Measurements from ENCODE around the gene AIFM2.

Gene AIFM2

GRCh38 chr10:70131560-70131937 is 1.1 kb downstream of the AIFM2 start:
- DNase-seq (ENCODE audit: low read depth), result no peak
- no peak overlapping the region for H3K4me3 ChIP-seq (ENCODE audit: low read length)
- TF ChIP-seq, protein P1, sequence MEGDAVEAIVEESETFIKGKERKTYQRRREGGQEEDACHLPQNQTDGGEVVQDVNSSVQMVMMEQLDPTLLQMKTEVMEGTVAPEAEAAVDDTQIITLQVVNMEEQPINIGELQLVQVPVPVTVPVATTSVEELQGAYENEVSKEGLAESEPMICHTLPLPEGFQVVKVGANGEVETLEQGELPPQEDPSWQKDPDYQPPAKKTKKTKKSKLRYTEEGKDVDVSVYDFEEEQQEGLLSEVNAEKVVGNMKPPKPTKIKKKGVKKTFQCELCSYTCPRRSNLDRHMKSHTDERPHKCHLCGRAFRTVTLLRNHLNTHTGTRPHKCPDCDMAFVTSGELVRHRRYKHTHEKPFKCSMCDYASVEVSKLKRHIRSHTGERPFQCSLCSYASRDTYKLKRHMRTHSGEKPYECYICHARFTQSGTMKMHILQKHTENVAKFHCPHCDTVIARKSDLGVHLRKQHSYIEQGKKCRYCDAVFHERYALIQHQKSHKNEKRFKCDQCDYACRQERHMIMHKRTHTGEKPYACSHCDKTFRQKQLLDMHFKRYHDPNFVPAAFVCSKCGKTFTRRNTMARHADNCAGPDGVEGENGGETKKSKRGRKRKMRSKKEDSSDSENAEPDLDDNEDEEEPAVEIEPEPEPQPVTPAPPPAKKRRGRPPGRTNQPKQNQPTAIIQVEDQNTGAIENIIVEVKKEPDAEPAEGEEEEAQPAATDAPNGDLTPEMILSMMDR (IDR thresholded peaks at IDR 0.05; ENCODE audit: insufficient read depth, low read depth, low read length, missing control alignments), result no peak

DNA sequence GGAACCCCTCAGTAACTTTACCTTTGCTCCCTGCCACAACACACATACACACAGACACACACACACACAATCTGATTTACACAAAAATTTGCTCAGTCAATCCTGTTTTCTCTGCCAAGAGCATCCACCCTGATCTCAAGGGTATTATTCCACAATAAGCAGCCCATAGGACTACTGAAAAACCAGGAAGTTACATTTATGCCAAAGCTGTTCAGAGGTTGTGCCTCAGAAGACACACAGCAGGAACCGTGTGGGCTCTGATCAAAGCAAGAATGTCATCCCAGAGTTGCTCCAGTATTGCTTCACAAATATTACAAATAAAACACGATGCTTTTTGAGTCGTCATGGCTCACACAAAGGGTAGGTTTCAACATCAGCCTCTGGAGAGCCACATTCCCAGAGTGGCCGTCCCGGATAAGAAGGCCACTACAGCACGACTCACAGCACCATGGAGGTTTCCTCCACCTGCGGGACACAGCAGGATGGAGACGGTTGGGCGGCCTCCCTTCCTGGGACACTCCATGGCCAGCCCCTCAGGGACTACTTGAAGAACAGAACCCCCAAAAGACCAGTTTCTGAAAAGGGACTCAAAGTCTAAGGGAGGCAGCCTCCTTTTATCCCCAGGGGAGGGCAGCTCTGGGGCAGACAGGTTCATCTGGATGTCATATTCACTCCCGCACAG is 1.6 kb downstream of the AIFM2 start:
- DNase-seq (ENCODE audit: low read depth), result peak; percentile 66
- TF ChIP-seq, protein P1 (IDR thresholded peaks at IDR 0.05; ENCODE audit: insufficient read depth, low read depth, low read length, missing control alignments), result no peak
- H3K4me3 ChIP-seq (ENCODE audit: low read length), result no peak overlapping the region

DNA sequence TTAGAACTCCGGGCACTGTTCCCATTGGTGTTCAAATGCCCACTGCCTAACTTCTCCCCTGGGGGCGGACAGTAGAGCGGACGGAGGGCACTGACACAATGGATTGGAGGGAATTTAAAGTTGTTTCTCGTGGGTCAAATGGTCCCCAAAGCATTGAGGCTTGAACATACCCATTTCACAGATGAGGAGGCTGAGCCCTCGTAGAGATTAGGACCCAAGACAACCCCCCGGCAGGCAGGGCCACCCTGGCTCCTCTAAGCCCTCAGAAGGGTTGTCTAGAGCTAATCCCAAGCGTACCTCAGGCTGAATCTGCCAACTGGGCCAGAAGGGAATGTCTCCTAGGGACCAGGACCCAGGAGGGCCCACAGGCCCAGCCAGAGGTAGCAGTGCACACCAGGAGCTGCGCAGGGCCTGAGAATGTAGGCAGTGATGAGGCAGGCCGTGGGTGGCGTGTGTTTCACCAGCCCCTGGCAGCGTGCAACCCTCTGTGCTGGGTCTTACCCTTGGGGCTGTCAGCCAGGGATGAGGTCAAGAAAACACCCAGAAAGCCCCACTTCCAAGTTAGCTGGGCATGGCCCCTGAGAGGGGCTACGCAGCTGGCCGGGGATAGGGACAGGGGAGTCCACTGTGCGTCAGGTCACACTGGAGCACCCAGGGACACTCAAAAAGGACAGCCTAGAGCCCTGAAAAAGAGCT is 5.8 kb downstream of the AIFM2 start:
- no peak overlapping the region for H3K4me3 ChIP-seq (ENCODE audit: low read length)
- TF ChIP-seq, protein P1 (IDR thresholded peaks at IDR 0.05; ENCODE audit: insufficient read depth, low read depth, low read length, missing control alignments), result no peak
- no peak for DNase-seq (ENCODE audit: low read depth)

DNA sequence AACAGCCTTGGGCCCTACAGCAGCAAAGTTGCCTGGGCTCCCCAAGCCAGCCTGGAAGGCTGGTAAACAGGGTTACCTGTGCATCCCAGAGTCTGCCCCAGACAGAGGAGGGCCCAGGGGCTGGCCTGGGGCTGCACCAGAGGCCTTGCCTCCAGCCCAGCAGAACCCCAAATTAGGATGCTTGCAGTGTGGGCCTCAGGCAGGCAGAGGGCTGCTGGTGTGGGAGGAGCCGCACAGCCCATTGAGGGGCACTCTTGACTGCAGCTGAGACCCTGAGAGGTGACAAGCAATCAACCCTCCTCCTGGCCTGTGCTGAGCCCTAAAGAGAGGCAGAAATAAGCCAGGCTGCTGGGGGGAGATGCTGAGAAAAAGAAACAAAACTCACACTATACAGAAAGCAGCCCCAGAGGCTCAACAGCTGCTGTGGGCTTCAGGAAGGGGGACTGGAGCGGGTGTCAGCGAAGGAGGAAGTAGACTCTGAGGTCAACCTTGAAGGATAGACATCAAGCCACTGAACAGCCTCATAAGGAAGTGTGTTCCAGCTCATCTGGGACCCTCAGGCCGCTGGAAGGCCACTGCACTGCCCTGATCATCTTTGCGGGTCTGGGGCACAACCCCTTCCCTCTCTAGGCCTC is 6.6 kb downstream of the AIFM2 start:
- no peak for DNase-seq (ENCODE audit: low read depth)
- TF ChIP-seq, protein P1 (IDR thresholded peaks at IDR 0.05; ENCODE audit: insufficient read depth, low read depth, low read length, missing control alignments), result no peak
- no peak overlapping the region for H3K4me3 ChIP-seq (ENCODE audit: low read length)

GRCh38 chr10:70124918-70125317 is 7.7 kb downstream of the AIFM2 start:
- H3K4me3 ChIP-seq (ENCODE audit: low read length), result no peak overlapping the region
- TF ChIP-seq, protein P1 (IDR thresholded peaks at IDR 0.05; ENCODE audit: insufficient read depth, low read depth, low read length, missing control alignments), result no peak
- DNase-seq (ENCODE audit: low read depth), result no peak

DNA sequence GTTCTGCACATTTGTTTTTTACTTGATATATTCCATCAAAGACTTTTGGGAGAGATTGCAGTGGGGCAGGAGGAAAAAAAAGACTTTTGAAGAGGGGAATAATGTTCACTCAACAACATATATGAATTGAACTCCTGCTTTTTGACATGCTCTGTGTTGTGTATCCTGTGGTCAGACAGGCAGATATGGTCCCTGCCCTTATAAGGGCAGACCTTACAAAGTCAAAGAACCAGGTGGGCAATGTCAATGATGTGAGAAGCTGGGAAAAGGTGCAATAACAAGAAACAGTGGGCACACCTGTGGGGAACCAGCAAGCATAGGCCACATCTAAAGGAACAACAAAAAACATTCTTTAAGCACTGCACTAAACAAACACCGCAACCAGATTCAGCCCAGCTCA is 8.2 kb downstream of the AIFM2 start:
- no peak overlapping the region for H3K4me3 ChIP-seq (ENCODE audit: low read length)
- TF ChIP-seq, protein P1 (IDR thresholded peaks at IDR 0.05; ENCODE audit: insufficient read depth, low read depth, low read length, missing control alignments), result no peak
- no peak for DNase-seq (ENCODE audit: low read depth)
